GM18861 (cell line): ENCODE results near the gene ADGRF1.
"Not testable (repeated sequence)": the region's sequence is repeated elsewhere in the genome, so short reads cannot be mapped to it uniquely, and the experiment has no call there.

ENCODE experiments used
- ATAC-seq: cut with Tn5 transposase; IDR thresholded peaks from one replicate; pipeline ENCODE4 v1.9.1; 2021; ENCODE audit not compliant: unreplicated experiment

Gene ADGRF1

DNA sequence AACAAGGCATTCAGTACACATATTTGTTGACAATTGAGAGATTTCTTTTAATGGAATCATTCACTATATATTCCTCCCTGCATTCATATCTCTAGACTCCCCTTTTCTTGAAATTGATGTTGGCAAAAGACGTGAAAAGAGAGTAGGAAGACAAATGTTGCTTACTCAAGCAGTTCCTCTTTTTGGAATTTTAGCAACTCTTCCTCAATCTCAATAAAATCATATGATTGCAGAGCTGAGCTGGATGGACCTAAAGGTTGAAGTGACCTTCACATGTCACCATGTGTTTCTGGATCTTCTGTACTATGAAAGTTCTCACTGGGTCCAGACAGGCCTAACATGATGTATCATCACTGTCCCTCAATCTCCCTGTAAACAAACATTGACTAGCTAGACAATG lies 18.6 kb downstream of the ADGRF1 start:
- ATAC-seq: no peak

DNA sequence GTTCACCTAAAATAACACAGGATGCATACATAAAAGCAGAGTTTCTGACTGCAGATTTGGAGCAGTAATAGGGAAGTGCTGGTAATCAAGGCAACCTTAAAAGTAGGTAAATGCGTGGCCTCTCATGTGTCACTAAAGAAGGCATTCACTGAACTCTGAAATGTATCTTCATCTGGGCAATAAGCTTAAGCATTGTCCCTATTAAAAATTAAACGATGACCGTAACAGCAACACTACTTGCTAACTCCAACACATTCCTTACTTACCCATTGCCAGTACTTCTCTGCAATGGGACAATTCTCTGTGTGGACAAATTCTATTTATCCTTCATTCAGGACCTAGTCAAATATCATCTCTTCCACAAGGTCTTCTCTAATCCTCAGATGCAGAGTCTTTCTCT lies 19.9 kb downstream of the ADGRF1 start:
- no peak for ATAC-seq

DNA sequence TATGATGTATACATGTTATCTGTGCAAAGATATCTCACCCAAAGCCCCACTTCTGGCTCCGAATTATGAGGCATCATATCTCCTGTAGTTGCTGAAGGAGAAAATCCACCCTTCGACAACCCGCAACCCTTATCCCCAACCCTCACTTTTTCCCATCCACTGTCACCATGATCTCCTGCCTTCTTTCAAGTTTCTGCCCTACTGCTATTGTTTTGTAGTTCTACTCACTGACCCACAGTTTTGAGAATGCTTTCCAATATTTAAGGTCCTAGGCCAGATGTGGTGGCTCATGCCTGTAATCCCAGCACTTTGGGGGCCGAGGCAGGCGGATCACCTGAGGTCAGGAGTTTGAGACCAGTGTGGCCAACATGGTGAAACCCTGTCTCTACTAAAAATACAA lies 22.2 kb downstream of the ADGRF1 start:
- no peak for ATAC-seq

DNA sequence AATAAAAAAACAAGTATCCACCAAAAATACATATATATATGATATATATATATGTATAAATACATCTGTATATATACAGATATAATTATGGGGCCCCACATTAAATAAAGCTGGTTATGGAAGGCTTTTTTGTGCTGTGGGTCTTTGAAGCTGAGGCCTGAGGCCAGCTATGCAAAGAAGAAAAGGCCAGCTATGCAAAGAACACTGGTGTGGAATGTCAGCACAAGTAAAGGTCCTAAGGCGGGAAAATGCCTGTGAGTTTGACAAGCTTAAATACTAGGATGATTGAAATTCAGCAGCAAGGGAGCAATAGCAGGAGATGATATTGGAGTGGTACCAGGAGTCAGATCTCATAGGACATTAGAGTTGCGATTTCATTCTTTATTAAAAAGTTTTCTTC lies 25.2 kb downstream of the ADGRF1 start:
- ATAC-seq: no peak

DNA sequence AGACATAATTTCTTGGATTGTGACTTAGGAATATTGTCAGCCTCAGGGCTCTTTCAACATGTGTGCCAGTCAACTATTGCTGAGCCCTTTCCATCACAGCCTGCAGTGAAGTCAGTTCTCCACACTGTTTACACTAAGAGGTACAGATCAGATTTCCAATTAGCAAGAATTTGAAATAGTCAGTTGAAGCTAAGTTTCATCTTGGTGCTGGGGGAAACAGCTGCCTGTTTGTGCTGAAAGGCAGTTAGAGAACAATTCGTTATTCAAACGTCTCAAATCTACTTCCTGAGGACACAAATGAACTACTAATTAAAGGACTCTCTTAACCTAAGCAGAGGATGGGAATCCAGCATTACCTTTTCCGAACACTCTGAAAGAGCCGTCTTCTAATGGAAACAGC lies 25.9 kb downstream of the ADGRF1 start:
- no peak for ATAC-seq

DNA sequence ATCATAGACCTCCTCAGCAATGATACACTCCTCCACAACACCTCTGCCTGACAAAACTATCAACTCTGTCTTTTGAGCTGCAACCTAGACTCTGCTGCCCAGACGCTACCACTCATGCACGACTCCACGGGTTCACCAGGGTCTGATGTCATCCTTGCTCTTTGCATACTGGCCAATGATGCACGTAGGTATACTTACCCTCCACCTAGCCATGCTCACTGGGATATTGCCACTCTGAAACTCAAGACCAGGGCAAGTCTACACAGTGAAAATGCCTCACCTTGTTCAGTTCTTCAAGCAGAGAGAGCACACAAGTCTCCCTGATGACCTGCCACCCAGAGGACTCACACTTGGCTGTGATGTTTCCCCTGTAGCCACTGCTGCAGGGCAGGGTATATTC lies 27.7 kb downstream of the ADGRF1 start:
- ATAC-seq: no peak

DNA sequence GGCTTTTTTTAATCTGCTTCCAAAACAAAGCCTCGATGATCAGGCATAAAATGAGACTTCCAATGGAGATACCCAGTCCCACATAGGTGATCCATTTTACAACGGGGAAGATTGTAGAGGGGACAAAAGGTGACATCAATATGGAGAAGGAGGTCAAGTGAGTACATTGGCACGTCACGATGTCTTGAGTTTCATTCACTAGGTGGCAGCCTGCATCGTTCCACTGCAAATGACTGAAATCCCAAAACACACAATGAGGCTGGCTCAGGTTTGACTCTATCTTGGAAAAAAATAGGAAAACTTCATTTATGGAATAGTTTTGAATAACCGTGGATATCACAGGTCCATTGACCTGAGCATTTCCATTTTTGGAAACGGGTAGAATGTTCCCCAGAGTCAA lies 32.5 kb downstream of the ADGRF1 start:
- no peak for ATAC-seq

DNA sequence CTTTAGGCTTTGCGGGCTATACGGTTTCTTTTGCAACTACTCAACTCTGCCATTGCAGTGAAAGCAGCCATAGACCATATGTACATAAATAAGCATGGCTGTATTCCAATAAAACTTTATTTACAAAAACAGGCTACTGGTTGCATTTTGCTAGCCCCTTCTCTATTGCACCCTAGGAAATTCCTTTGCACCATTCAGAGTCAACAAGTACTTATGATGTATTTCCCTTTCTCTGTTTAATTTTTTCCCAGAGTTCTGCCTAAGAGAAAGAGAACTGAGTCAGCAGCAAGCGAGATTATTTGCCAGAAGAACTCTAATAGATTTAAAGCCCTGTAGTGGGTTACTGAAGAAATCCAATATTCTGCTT lies 33.8 kb downstream of the ADGRF1 start:
- no peak for ATAC-seq

DNA sequence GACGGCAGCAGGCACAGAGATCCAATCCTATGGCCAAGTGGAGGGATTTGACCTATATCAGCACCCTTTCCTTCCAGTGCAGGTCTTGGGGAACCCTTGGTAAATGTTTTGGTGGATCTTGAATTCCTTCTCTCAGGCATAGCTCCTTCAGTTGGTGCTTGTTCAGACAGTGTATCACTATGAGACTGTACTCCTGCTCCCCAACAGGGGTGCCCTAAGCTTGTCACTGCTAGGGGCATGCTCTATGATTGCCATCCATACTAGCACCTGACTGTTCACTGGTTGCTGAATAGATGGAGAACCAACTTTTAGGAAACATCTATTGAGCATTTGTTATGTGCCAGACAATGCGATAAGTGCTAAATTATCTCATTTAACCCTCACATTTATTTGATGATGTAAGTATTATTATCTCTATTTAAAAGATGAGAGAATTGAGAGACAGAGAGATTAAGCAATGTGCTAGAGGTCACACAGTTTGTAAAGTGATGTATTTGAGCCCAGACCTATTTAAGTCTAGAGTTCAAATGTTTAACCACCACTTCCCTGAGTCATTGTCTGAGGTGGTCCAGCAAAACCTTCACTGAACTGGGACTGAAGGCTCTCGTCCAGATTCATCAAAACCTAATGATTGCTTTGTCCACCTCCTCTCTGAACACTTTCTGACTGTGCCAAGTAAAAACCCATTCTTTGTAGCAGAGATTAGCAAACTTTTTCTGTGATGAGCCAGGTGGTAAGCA lies 34.3 kb downstream of the ADGRF1 start:
- ATAC-seq: no peak

DNA sequence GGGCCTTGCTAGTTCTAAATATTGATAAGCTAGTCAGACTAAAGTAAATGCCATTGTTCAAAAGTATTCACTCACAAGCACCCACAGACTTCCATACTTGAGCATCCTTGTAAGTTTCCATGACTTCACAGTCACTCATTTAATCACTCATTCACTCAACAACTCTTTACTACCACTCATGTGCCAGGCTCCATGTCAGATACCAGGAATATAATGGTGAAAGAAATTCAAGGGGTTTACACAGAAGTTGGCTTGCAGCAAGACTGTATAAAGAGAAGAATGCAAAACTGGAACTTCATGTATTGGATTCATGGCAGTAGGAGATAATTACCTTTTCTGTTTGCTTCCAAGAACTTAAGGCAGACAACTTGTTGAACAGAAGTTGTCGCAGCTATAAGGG lies 36.6 kb downstream of the ADGRF1 start:
- ATAC-seq: no peak

DNA sequence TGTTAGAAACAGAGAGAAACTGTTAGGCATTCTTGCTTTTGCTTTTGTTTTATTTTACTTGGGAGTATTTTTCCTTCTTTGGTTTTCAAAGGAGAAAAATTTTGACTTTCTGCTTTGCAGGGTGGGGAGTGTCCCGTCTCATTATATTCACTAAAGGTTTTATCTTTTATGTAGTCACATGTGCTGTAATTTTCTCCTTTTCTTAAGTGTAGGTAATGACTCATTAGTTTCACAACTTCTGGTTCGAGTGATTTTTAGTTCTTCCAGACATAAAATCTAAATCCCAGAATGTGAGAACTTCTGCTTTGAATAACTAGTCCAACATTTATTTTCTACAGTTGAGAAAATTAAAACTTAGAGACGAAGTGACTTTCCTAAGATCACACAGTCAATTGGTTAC lies 37.7 kb downstream of the ADGRF1 start:
- no peak for ATAC-seq

DNA sequence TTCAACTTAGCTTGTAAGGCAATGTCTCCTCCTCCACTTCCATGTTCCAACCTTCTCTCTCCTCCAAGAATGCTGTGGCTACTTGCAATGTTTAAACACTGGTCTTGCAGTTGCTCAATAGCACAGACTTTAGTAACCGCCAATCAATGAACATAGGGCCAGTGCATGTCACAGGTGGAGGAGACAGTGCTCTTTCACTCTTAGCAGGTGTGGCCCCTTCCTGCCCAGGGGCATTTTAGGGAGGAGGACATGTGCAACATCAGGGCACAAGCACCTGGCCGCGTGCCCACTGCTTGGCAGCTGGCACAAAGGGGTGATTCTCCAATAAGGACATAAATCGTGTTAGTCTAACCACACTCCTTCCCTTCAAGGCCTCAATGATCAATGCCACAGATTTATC lies 41.3 kb downstream of the ADGRF1 start:
- no peak for ATAC-seq

DNA sequence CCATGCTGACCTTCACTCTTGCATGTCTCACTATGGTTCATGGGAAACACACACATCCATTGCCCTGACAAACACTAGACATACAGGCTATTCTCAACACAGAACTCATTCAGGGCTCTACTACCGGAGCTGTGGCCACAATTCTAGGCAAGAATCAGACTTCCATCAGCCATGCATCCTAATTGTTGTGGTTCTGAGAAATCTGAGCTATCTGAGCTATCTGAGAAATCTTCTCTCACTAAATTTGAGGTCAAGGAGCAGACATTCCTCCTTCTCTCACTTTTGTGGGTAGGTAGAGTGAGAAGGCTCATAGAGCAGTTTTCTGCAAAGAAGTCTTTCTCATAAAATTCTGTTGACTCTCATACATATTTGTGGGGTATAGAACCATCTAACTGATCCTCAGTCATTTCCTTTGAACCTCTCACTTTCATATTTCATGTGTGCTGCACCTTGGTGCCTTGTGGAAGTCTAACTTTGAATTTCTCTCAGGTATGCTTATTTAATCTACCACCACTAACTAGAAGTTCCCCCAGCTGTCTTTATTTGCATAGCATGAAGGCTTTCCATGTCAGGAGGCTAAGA lies 43.6 kb downstream of the ADGRF1 start:
- no peak for ATAC-seq

DNA sequence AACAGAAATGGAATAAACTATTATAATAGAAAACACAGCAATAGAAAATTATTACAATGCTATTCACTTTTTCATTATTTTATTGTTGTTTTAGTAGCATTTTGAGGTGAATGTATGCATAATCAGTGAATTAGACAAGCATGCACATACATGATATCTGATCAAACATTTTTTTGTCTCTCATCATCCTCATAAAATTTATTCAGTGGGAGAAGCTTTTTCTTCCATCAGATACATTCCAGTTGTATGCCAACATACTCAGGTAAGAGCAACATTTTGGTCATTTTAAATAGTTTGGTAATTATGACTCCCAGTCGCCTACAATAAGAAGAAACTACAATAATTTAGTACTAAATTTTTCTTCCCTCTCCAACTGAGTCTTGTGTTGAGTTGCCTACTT lies 44.5 kb downstream of the ADGRF1 start:
- ATAC-seq: no peak

DNA sequence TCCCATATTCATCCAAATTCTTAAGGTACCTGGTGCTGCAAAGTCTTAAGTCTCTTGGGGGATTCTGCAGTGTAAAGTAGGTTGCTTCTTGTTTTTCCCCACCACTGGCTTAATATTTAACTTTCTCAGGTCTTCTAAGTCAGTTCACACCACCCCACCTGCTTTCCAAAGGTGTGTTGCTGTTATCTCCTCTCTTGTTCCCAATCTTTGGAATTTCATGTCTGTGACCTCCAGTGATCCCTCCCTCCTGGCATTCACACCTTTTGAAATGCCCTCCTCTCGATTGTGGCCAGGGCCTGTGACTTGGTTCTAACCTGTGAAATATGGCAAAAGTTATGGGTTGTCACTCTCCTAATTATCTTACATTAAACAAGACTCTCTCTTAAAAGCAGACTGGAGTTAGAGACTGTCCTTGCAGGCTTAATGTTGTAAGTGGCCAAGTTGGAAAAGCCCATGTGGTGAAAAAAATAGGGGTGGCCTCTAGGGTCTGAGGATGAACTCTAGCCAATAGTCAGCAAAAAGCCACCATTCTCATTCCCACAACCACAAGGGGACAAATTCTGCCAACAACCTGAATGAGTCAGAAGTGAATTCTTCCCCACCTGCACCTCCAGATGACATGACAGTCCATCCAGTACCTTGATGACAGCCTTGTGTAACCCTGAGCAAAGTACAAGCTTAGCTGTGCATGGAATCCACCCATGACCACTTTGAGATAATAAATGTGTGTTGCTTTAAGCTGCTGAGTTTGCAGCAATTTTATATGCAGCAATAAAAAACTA lies 45.1 kb downstream of the ADGRF1 start:
- ATAC-seq: no peak

DNA sequence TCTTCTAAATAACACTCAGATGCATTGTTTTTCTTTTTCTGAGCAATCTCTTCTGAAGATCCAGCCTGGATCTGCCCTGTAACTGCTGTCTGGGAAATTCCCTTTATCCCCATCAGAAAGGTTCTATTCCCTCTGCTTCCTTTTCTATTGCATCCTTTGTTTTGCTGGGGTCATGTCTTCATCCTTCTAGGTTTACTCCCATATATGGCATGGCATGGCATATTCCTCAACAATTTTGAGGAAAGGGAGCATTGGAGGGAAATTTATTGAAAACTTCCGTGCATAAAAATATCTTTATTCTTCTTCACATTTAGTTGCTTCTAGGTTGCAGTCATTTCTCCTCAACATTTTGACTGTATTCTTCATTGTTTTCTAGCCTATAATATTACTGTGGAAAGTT lies 47.2 kb downstream of the ADGRF1 start:
- ATAC-seq: no peak

DNA sequence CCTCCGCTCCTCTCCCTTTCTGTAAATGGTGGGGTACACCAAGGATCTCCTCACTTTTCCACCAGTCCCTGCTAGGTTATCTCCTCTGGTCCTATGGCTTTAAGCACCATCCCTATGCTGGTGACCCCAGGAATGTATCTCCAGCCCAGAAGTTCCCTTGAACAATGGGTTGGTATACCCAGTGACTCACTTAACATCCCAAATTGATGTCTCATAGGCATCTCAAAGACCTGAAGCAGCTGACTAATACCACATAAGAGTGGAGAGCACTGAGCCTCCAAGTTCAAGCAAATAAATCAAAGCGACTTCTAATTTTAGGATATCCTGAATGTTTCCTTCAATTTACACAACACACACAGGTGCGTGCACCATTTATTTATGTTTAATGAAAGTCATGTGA lies 48.3 kb downstream of the ADGRF1 start:
- ATAC-seq: no peak

DNA sequence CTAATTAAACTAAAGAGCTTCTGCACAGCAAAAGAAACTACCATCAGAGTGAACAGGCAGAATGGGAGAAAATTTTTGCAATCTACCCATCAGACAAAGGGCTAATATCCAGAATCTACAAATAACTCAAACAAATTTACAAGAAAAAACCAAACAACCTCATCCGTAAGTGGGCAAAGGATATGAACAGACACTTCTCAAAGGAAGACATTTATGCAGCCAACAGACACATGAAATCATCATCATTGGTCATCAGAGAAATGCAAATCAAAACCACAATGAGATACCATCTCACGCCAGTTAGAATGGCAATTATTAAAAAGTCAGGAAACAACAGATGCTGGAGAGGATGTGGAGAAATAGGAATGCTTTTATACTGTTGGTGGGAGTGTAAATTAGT lies 49.7 kb downstream of the ADGRF1 start:
- ATAC-seq: not testable (repeated sequence)

DNA sequence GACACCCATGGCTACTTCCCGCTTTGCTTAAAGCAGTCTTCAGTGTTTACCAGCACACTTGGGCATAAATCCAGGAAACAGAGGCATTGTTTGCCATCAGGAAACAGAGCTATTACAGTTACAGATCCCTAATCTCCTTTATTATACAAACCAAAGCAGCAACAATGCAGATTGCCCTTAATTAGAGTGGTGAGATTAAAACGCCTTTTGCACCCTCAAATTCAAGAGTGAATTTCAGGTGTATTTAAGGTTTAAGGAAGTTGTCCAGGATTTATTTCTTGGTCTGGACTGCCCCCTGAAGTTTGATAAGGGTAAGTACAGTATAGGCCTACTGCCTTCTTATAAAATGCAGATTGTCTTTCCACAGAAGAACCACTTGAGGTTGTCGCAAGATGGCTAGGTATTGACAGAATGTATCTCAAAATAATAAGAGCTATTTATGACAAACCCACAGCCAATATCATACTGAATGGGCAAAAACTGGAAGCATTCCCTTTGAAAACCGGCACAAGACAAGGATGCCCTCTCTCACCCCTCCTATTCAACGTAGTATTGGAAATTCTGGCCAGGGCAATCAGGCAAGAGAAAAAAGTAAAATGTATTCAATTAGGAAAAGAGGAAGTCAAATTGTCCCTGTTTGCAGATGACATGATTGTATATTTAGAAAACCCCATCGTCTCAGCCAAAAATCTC lies 51.2 kb downstream of the ADGRF1 start:
- ATAC-seq: not testable (repeated sequence)

DNA sequence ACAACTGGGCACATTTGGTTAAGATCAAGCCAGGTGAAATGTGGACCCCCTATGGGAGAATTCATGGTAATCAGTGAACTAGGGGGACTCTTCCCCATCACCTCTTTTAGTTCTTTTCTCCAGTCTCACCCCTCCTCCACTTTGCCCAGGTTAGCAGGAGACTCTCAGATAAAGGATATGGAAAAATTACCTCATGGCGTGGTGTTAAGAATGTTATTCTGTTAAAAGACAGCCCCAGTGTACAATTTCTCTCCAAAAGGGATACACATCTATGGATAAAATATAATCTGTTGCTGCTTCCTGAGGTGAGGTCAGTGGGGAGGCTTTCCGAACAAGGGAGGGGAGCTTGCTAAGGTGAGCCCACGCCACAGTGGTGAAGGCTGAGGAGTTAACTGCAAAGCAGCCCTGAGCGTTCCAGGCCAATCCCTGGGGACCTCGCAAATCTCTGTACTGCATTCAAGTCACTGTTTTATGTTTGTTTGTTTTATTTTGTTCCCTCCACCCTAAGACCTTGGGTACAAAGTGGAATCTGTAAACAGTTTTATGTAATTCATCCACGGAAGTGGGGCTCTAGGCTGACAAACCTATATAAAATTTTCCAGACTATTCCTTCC lies 52.0 kb downstream of the ADGRF1 start:
- no peak for ATAC-seq

DNA sequence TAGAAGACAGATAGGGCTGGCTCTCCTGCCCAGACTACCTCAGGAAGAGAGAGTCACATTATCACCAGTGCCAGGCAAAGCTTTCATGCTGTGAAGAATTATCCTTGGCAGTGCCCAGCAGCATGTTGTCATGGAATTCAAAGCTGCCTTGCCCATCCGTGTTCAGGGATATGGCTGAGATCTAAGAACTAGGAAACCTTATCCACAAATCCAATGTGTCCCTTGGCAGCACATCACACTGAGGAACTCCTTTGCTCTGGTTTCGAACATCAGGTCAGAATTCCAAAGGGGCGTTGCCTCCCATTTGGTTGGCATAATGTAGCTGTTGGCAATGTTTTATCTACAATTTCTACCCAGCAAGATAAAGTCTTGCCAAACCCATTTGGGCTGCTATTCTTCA lies 52.7 kb downstream of the ADGRF1 start:
- no peak for ATAC-seq
